ENCODE results near the gene PRPF19.

- TF ChIP-seq CTCF (IDR thresholded peaks at IDR 0.05) (no peak), POLR2A (IDR thresholded peaks at IDR 0.05) (no peak)
Measured at GRCh38 chr11:60922906-60923305, 16.5 kb upstream of the PRPF19 start.
